ENCODE results near the gene UGT2B15.
"Not testable (repeated sequence)": the region's sequence is repeated elsewhere in the genome, so short reads cannot be mapped to it uniquely, and the experiment has no call there.

Gene UGT2B15

DNA sequence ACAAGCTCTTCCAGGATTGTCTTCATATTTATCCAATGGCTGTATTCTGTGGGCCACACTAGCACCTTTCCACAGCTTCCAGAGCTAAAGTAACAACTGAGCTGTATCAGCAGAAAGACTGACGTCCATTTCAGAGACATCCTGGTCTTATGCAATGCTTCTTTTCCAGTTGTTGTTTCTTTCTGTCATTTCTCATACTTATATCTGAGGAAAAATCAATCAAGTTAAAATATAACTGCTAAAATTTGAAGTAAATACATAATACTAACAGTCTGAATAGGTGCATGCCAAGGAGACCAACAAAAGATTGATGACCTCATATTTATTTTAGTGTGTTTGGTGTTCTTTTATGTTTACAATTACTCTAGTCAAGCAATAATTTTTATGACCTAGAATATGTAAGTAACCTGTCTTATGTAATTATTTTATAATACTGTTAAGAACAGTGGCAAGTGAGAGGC, at the start of gene UGT2B15:
Gene UGT2B15, minus strand, starts transcription at position 174 of the 461 bp plus-strand sequence. Its CDS starts 34 bp downstream, at position 140.
- DNase-seq, result not testable (repeated sequence)

DNA sequence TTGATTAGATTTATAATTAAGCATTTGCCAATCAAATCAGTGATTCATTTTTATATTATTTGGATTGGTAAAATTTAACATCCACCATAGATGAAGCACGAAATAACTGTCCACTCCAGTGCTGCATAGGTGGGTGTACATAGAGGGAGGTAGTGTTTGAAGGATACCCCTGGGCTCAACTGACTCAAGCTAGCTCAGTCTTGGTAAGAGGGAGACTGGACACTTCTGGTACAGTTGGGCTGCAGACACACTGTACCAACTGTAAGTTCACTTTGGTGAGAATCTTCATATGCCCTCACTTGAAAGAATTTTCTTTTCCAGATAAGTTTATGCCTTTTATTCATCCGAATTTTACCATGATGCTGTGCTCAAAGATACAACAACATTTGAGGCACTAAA, 48.6 kb upstream of the UGT2B15 start:
- no peak for DNase-seq

DNA sequence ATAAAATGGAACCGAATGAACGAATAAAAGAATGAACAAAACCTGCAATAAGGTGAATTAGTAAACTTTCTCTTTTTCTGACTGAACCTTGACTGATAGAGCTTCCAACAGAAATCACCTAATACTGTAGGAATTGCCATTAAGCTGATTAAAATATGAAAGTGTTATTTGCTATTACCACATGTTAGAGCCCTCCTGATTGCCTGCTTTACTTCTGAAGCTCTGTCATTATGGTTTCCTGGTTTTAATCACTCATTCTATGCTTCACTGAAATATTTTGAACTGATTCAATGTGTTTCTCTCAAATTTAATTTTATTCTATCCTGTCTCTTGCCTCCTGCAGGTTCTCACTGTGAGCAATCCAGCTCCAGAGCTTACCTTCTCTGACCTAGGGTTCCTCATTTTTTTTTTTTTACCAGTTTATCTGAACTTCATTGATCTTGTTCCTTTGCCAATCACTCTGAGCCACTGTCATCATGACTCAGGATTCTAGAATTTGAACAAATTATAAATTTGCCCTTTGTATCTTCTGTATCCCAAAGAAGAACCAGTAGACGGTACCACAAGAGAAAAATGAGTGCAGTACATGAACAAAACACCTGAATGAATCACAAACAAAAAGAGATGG, 48.1 kb upstream of the UGT2B15 start:
- DNase-seq, result no peak

DNA sequence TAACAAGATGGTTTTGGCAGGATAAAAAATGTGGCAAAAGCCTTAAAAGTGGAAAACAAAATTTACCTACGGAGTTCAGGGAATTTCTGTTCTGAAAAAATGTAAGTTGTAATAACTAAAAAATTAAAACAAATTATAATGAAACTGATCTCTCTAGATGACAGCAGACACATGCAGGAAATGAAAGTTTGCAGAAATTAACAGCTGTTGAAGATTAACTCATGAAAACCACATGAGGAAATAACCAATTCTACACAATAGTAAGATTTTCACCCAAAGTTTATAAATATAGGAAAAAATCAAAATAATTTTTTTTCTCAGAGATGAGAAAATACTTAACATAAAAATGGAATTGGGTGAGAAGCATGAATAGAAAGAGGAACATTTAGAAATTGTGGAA, 47.5 kb upstream of the UGT2B15 start:
- no peak for DNase-seq

DNA sequence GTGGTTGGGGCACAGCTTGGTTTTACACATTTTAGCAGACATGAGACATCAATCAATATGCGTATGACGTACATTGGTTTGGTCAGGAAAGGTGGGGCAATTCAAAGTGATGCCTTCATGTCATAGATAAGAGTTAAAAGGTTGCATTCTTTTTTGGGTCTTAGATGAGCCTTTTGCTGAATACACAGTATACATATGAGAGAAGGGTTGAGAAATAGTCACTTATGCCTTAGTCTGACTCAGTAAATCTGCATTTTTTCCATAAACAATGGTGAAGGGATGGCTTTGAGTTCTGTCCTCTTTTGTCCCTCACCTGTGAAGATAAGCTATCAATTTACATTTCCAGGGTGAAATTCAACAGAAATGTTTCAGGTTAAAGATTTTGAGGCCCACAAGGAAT, 43.9 kb upstream of the UGT2B15 start:
- DNase-seq, result no peak

DNA sequence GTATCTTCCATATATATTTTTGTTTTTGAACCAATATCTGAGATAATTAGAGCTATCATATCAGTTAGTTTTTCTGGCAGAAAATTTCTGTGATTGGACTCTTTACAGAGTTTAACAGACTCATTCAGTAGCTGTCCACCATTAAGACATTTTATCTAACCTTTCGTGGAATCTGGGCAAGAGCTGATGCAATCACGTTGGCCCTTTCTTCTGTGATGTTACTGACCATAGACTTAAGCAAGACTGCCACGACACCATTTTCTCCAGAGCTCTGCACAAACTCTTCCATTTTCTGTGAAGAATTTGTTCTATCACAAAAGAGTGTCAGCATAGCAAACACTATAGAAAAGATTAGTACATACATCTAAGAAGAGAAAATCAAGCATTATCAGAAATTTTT, 41.8 kb upstream of the UGT2B15 start:
- DNase-seq, result no peak

DNA sequence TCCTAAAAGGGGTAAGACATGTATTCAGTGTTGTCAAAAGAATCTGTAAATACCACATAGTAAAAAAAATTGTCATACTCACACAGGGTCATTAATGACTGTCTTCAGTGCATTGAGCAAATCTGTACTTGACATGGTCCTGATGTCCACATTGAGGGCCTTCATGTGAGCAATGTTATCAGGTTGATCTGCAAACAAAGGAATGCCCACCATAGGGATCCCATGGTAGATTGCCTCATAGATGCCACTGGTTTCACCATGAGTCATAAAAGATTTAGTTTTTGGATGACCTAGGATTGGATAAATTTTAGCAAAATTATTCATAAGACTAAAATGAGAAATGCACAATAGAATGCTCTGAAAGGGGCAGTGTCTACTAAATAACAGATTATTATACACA, 38.1 kb upstream of the UGT2B15 start:
- DNase-seq, result no peak

DNA sequence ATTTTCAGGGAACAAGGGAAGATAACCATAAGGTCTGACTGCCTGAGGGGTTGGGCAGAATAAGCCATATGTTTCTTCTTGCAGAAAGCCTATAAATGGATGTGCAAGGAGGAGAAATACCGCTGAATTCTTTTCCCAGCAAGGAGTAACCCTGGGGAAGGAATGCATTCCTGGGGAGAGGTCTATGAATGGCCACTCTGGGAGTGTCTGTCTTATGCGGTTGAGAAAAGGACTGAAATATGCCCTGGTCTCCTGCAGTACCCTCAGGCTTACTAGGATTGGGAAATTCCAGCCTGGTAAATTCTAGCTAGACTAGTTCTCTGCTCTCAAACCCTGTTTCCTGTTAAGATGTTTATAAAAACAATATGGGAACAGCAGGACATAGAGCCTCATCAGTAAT, 32.7 kb upstream of the UGT2B15 start:
- DNase-seq, result not testable (repeated sequence)

DNA sequence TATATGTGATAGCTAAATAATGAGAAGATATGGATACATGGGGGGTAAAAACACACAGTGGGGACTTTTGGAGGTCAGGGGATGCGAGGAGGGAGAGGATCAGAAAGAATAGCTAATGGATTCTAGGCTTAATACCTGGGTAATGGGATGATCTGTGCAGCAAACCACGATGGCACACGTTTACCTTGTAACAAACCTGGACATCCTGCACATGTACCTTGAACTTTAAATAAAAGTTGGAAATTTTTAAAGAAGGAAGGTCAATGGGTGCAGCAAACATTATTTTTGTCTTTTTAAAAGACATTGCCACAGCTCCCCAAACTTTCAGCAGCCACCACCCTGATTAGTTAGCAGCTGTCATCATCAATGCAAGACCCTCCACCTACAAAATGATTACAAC, 29.7 kb upstream of the UGT2B15 start:
- DNase-seq, result no peak

DNA sequence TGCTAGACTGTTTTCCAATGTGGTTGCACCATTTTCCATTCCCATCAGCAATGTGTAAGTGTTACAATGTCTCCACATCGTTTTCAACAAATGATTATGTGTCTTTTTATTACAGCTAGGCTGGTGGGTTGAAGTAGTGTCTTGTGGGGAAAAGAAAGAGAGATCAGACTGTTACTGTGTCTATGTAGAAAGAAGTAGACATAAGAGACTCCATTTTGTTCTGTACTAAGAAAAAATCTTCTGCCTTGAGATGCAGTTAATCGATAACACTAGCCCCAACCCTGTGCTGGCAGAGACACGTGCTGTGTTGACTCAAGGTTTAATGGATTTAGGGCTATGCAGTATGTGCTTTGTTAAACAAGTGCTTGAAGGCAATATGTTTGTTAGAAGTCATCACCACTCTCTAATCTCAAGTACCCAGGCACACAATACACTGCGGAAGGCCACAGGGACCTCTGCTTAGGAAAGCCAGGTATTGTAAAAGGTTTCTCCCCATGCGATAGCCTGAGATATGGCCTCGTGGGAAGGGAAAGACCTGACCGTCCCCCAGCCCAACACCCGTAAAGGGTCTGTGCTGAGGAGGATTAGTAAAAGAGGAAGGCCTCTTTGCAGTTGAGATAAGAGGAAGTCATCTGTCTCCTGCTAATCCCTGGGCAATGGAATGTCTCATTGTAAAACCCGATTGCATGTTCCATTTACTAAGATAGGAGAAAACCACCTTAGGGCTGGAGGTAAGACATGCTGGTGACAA, 23.0 kb upstream of the UGT2B15 start:
- DNase-seq, result no peak

DNA sequence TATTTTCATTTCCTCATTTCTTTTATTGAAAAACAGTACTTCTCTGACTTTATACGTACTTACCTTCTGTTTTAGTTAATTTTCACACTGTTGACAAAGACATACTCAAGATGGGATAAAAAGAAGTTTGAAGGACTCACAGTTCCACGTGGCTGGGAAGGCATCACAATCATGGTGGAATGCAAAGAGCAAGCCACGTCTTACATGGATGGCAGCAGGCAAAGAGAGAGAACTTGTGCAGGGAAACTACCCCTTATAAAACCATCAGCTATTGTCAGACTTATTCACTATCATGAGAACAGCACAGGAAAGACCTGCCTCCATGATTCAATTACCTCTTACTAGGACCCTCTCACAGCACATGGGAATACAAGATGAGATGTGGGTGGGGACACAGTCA, 20.7 kb upstream of the UGT2B15 start:
- no peak for DNase-seq

DNA sequence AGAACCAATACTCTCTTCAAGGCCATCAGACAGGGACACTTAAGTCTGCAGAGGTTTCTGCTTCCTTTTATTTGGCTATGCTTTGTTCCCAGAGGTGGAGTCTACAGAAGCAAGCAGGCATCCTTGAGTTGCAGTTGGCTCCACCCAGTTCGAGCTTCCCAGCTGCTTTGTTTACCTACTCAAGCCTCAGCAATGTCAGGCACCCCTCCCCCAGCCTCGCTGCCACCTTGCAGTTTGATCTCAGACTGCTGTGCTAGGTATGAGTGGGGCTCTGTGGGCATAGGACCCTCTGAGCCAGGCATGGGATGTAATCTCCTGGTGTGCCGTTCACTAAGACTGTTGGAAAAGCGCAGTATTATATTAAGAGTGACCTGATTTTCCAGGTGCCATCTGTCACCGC, 12.6 kb upstream of the UGT2B15 start:
- DNase-seq, result no peak

DNA sequence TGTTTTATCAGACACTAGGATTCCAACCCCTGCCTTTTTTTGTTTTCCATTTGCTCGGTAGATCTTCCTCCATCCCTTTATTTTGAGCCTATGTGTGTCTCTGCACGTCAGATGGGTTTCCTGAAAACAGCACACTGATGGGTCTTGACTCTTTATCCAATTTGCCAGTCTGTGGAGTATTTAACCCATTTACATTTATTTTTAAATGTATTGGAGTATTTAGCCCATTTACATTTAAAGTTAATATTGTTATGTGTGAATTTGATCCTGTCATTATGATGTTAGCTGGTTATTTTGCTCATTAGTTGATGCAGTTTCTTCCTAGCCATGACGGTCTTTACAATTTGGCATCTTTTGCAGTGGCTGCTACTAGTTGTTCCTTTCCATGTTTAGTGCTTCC, 10.8 kb upstream of the UGT2B15 start:
- not testable (repeated sequence) for DNase-seq

DNA sequence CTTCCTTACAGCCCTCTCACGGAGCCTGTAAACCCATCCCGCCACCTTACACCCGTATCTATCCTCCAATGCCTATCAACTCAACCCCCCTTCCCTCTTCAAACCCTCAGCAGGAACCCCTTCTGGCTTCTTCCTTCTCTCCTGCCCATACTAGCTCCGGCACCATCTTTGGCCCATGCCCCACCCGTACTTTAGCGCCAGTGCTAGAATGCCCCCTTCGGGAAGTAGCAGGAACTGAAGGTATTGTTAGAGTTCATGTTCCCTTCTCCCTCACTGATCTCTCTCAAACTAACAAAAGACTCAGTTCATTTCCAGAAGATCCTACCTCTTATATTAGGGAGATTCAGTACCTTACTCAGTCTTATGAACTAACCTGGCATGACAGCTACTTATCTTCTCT, 2.7 kb upstream of the UGT2B15 start:
- DNase-seq, result no peak

DNA sequence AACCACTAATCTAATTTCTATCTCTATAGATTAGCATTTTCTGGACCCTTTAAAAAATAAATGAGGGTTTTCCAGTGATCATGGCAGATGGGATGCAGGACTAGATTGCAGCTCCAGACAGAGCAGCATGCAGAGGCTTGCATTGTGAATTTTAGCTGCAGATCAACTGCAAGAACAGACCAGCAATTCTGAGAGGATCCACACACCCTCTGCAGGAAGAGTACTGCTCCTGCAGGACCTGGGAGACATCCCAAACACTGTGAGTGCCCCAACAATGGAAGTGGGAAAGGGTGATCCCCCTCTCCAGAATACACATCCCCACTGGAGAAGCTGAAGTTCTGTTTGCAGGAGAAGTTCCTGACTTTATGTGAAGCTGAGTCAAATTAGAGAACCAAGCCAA, 765 bp upstream of the UGT2B15 start:
- DNase-seq, result not testable (repeated sequence)

DNA sequence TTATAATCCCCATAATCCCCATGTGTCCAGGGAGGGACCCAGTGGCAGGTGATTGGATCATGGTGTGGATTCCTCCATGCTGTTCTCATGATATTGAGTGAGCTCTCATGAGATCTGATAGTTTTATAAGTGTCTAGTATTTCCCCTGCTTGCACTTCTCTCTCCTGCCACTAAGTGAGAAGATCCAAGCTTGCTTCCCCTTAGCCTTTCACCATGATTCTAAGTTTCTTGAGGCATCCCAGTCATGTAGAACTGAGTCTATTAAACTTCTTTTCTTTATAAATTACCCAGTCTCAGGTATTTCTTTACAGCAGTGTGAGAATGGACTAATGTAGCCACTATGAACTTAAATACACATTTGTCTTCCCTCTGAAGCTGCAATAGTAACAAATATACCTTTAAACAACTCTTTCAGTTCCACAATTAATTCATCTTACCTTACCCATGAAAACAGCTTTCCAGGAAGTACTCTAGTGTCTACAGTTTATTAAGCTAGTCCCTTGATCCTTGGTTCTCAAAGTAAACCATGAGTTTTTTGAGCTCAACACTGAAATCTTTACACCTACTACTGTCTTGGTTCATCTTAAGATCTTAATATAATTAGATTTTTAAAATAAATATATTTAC, 1.8 kb downstream of the UGT2B15 start:
- not testable (repeated sequence) for DNase-seq

DNA sequence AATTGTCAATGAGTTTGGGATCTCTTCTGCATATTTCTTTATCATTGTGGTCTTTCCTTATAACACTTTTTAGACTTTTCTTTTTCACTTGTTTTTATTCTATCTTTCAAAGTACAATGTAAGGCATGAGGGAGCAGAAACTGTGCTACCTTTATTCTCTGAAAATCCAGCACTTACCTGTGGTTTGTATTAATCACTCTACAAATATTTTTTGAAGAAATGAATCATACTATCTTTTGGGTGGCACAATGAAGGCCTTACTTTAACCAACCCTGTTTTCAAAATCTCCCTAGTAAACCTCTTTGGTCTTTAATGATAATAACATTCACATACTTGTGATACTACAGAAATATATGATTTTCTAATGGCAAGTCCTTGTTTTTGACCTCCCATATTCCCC, 2.9 kb downstream of the UGT2B15 start:
- not testable (repeated sequence) for DNase-seq

DNA sequence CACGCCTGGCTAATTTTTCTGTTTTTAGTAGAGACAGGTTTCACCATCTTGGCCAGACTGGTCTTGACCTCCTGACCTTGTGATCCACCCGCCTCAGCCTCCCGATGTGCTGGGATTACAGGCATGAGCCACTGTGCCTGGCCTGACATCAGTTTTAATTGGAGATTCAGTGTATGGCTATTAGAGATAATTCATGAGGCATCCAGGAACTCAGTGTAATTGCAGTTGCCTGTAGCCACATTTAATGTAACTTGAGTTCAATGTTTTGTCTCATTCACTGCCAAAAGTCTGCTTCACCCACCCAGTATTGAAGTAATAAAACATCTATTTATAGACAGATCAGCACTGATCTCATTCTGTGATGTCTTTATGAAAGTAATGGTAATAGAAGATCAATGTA, 5.7 kb downstream of the UGT2B15 start:
- DNase-seq, result not testable (repeated sequence)

DNA sequence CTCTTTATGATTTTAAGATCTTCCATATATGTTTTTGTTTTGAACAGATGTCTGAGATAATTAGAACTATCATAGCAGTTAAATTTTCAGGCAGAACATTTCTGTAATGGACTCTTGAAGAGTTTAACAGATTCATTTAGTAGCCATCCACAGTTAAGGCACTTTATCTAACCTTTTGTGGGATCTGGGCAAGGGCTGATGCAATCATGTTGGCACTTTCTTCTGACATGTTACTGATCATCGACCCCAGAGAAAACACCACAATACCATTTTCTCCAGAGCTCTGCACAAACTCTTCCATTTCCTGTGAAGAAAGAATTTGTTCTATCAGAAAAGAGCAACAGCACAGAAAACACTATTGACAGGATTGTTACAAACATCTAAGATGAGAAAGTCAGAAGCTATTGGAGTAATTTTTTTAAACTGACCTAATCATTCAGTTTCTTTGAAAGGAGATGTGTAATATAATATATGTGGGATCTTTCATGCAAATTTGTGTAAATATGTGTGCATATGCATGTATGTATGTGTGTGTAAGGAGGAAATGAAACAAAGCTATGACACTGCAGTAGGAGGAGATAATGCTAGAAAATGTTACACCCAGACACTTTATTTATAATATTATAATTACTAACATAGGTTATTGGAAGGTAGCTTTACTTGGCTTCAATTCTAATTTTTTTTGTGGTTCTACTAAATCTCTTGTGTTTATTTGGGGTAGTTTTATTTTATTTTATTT, 7.4 kb downstream of the UGT2B15 start:
- not testable (repeated sequence) for DNase-seq

DNA sequence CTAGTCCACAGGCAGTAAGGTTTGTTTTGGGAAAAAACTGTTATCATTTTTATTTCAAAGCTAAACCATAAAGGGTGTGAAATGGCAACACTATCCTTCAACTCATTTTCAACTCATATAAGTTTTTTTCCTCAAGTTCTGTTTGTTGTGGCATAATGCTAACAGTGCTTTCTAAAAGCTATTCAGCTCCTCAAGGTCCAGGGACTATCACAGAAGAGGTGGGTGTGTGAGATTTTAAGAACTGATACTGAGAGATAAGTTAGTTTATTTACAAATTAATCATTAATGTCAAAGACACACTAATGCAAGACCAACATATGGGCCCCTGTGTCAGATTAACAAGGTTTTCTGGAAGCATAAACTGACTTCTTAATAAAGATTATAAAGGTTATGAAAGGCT, 11.8 kb downstream of the UGT2B15 start:
- no peak for DNase-seq

DNA sequence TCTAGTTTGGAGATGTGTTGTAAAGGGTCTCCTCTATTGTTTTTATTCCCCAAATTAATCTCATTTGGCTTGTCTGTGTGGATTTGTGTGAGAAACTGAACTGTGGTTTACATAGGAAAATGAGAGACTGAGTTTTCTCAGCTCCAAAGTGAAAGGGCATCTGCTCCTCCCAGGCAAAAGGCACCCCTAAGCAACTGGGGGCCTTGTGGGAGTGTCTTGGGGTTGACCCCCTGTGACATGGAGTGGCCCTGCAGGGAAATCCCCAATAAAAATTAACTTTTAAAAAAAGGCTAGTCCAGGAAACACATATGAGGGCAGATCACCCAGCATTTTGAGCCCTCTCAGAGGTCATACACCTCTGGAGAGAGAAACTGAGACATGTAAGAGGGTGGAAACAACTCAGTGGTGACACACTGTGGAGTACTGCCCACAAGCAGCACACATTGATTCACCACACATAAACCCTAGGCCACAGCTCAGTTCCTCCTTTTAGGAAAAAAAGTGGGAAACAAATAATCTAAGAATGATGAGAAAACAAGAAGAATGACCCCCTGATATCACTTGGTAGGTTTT, 13.3 kb downstream of the UGT2B15 start:
- DNase-seq, result not testable (repeated sequence)

DNA sequence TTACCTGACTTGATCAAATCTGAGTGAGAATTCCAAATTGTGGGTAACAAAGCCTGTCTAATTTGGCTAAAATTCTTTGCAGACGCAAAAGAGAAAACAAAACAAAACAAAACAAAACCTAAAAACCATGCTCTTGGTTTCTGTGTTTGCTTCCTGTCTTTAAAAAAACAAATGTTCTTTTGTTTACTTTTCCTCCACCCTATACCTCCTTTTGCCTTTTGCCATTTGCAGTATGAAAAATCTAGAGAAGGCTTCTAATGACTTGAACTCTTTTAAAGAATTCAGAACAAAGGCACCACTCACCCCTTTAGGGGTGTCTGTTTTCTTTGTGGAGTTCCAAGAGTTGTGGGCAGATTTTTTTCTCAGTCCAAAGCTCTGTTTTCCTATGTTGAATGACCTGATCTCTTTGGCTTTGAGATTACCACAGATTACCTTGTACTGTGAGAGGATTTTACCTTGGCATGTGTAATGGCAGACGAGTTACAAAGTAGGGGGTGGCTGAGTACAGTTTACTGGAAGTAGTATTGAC, 13.9 kb downstream of the UGT2B15 start:
- DNase-seq, result not testable (repeated sequence)

Measured in eye (tissue), 1 donor.